ENCODE data around the gene AFF2. TPM values are rescaled to one million over a fixed set of nuclear protein-coding genes. Genes with fewer than 3 reads are reported as not detected.

The AFF2 gene
- total and polyA plus RNA-seq, 8 donors, result 0.10 to 84.0 (median 0.72) TPM; not detected in 3

- intact Hi-C loops (cut with DNase I; ENCODE audit: low total_unique reads), result no loop called here
- H3K27ac ChIP-seq, result no peak overlapping the region
Measured at GRCh38 chrX:148794350-148794749, 293.9 kb downstream of the AFF2 start.

GRCh38 chrX:148804579-148805355 lies 304.4 kb downstream of the AFF2 start:
- TF ChIP-seq POLR2A (IDR thresholded peaks at IDR 0.05), result no peak
- no peak for TF ChIP-seq CTCF (IDR thresholded peaks at IDR 0.05)
- TF ChIP-seq EP300 (IDR thresholded peaks at IDR 0.05), result no peak
- TF ChIP-seq POLR2AphosphoS5 (IDR thresholded peaks at IDR 0.05), result no peak
- 60 to 82% (median 69%) methylated on average over 7 to 8 of the region's 8 CpGs for WGBS, 5 donors
- intact Hi-C loops (cut with DNase I; ENCODE audit: low total_unique reads), result no loop called here
- DNase-seq, result no peak
- Histone ChIP-seq H3K4me3 (no peak overlapping the region), H3K27ac (no peak overlapping the region), H3K4me1 (no peaks in the 10 kb centered on the region), H3K9me3 (no peaks in the 10 kb centered on the region), H3K36me3 (no peaks in the 10 kb centered on the region), H3K27me3 (no peaks in the 10 kb centered on the region)

More at GRCh38 chrX:148794350-148794749, 293.9 kb downstream of the AFF2 start:
- Histone ChIP-seq H3K9me3 (no peaks in the 10 kb centered on the region), H3K36me3 (no peaks in the 10 kb centered on the region), H3K4me1 (no peaks in the 10 kb centered on the region), H3K4me3 (no peak overlapping the region), H3K27me3 (no peaks in the 10 kb centered on the region)
- DNase-seq, result no peak
- TF ChIP-seq POLR2AphosphoS5 (IDR thresholded peaks at IDR 0.05) (no peak), POLR2A (IDR thresholded peaks at IDR 0.05) (no peak), CTCF (IDR thresholded peaks at IDR 0.05) (no peak), EP300 (IDR thresholded peaks at IDR 0.05) (no peak)

- Histone ChIP-seq H3K4me3 (no peak overlapping the region), H3K27ac (no peak overlapping the region), H3K36me3 (no peaks in the 10 kb centered on the region), H3K27me3 (no peaks in the 10 kb centered on the region), H3K4me1 (no peaks in the 10 kb centered on the region), H3K9me3 (no peaks in the 10 kb centered on the region)
- no peak for TF ChIP-seq POLR2A (IDR thresholded peaks at IDR 0.05)
- TF ChIP-seq POLR2AphosphoS5 (IDR thresholded peaks at IDR 0.05), result no peak
- no peak for TF ChIP-seq EP300 (IDR thresholded peaks at IDR 0.05)
- TF ChIP-seq CTCF (IDR thresholded peaks at IDR 0.05), result no peak
- DNase-seq, result no peak
- 74 to 92% (median 83%) methylated on average over 16 to 17 of the region's 17 CpGs for WGBS, 5 donors
- intact Hi-C loops (cut with DNase I; ENCODE audit: low total_unique reads), result no loop called here
Measured at GRCh38 chrX:148806145-148806870, 305.9 kb downstream of the AFF2 start.

GRCh38 chrX:148808833-148809232 lies 308.4 kb downstream of the AFF2 start:
- Histone ChIP-seq H3K27me3 (no peaks in the 10 kb centered on the region), H3K4me1 (no peaks in the 10 kb centered on the region), H3K4me3 (no peak overlapping the region), H3K36me3 (no peaks in the 10 kb centered on the region), H3K27ac (no peak overlapping the region), H3K9me3 (no peaks in the 10 kb centered on the region)
- no peak for DNase-seq
- WGBS, 5 donors, result 53 to 71% (median 66%) methylated on average over 6 of the region's 6 CpGs
- TF ChIP-seq POLR2A (IDR thresholded peaks at IDR 0.05), result no peak
- TF ChIP-seq POLR2AphosphoS5 (IDR thresholded peaks at IDR 0.05), result no peak
- no peak for TF ChIP-seq CTCF (IDR thresholded peaks at IDR 0.05)
- no peak for TF ChIP-seq EP300 (IDR thresholded peaks at IDR 0.05)
- intact Hi-C loops (cut with DNase I; ENCODE audit: low total_unique reads), result no loop called here
